H9 (cell line): Measurements from ENCODE around the gene PTPRC. TPM values are rescaled to one million over a fixed set of nuclear protein-coding genes. Genes with fewer than 3 reads are reported as not detected.

Source experiments
- DNase-seq: peaks from one replicate; pipeline ENCODE4 v3.0.0-alpha.2; 2017
- H2AFZ ChIP-seq: one replicate; pipeline ENCODE4 v1.6.1; 2013; ENCODE audit warnings: mild to moderate bottlenecking, low read length, control low read depth, moderate library complexity
- H2AK5ac ChIP-seq: 2 replicates; pipeline ENCODE4 v1.6.1; 2013; ENCODE audit warnings: low read length, control low read depth, mixed read lengths; ENCODE audit not compliant: insufficient read length
- H2BK120ac ChIP-seq: one replicate; pipeline ENCODE4 v1.6.1; 2013; ENCODE audit warnings: low read depth, mild to moderate bottlenecking, low read length, control low read depth, inconsistent platforms; ENCODE audit not compliant: poor library complexity, severe bottlenecking
- H2BK12ac ChIP-seq: 2 replicates; pipeline ENCODE4 v1.6.1; 2013; ENCODE audit warnings: low read length, control low read depth, mixed read lengths, low read depth; ENCODE audit not compliant: insufficient read length
- H2BK15ac ChIP-seq: 2 replicates; pipeline ENCODE4 v1.6.1; 2013; ENCODE audit warnings: low read depth, low read length, control low read depth
- H2BK20ac ChIP-seq: one replicate; pipeline ENCODE4 v1.6.1; 2013; ENCODE audit warnings: low read depth, mild to moderate bottlenecking, low read length, control low read depth, inconsistent platforms; ENCODE audit not compliant: poor library complexity, severe bottlenecking
- H2BK5ac ChIP-seq: 2 replicates; pipeline ENCODE4 v1.6.1; 2013; ENCODE audit warnings: low read length, control low read depth, mixed read lengths; ENCODE audit not compliant: insufficient read length
- H3K14ac ChIP-seq: 2 replicates; pipeline ENCODE4 v1.6.1; 2013; ENCODE audit warnings: low read length, control low read depth; ENCODE audit not compliant: insufficient read depth
- H3K18ac ChIP-seq: 2 replicates; pipeline ENCODE4 v1.6.1; 2013; ENCODE audit warnings: low read depth, mild to moderate bottlenecking, mixed read lengths, low read length, control low read depth; ENCODE audit not compliant: insufficient read length
- H3K23ac ChIP-seq: 2 replicates; pipeline ENCODE4 v1.6.1; 2013; ENCODE audit warnings: low read length, control low read depth, mixed read lengths, low read depth; ENCODE audit not compliant: insufficient read length
- H3K23me2 ChIP-seq: 2 replicates; pipeline ENCODE4 v1.6.1; 2013; ENCODE audit warnings: low read depth, mild to moderate bottlenecking, mixed read lengths, low read length, control low read depth; ENCODE audit not compliant: insufficient read length, poor library complexity, severe bottlenecking
- H3K27ac ChIP-seq: 2 replicates; pipeline ENCODE4 v1.5.1; 2013; ENCODE audit warnings: low read length, control low read depth, mixed read lengths, low read depth; ENCODE audit not compliant: insufficient read length
- H3K27me3 ChIP-seq: 2 replicates; pipeline ENCODE4 v1.6.1; 2013; ENCODE audit warnings: low read length, control low read depth, inconsistent platforms; ENCODE audit not compliant: insufficient read depth
- H3K4ac ChIP-seq: 2 replicates; pipeline ENCODE4 v1.6.1; 2013; ENCODE audit warnings: low read depth, mild to moderate bottlenecking, control low read depth, inconsistent platforms, low read length, moderate library complexity
- H3K4me1 ChIP-seq: 2 replicates; pipeline ENCODE4 v1.6.1; 2013; ENCODE audit warnings: low read length, control low read depth, inconsistent platforms; ENCODE audit not compliant: insufficient read depth
- H3K4me2 ChIP-seq: 2 replicates; pipeline ENCODE4 v1.6.1; 2013; ENCODE audit warnings: low read length, control low read depth, mixed read lengths; ENCODE audit not compliant: insufficient read length, insufficient read depth
- H3K56ac ChIP-seq: 2 replicates; pipeline ENCODE4 v1.6.1; 2013; ENCODE audit warnings: low read depth, mild to moderate bottlenecking, mixed read lengths, low read length, control low read depth; ENCODE audit not compliant: insufficient read length
- H3K79me1 ChIP-seq: 2 replicates; pipeline ENCODE4 v1.6.1; 2013; ENCODE audit warnings: low read depth, mild to moderate bottlenecking, moderate library complexity, low read length, control low read depth, inconsistent platforms; ENCODE audit not compliant: insufficient read depth, poor library complexity, severe bottlenecking
- H3K79me2 ChIP-seq: 2 replicates; pipeline ENCODE4 v1.6.1; 2013; ENCODE audit warnings: low read length, control low read depth, inconsistent platforms; ENCODE audit not compliant: insufficient read depth
- H3K9ac ChIP-seq: 2 replicates; pipeline ENCODE4 v1.6.1; 2013; ENCODE audit warnings: low read length, control low read depth, mixed read lengths; ENCODE audit not compliant: insufficient read length; ENCODE audit errors: extremely low read depth
- H3K9me3 ChIP-seq: one replicate; pipeline ENCODE4 v1.6.1; 2013; ENCODE audit warnings: low read depth, low read length, inconsistent platforms; ENCODE audit not compliant: control insufficient read depth
- H3T11ph ChIP-seq: one replicate; pipeline ENCODE4 v1.6.1; 2013; ENCODE audit warnings: mild to moderate bottlenecking, low read length, control low read depth, inconsistent platforms
- H4K20me1 ChIP-seq: one replicate; pipeline ENCODE4 v1.6.1; 2013; ENCODE audit not compliant: control insufficient read depth, insufficient read length, insufficient read depth
- H4K5ac ChIP-seq: 2 replicates; pipeline ENCODE4 v1.6.1; 2013; ENCODE audit warnings: low read depth, mild to moderate bottlenecking, mixed read lengths, low read length, control low read depth; ENCODE audit not compliant: insufficient read length
- H4K8ac ChIP-seq: replicated peaks from 2 replicates; pipeline ENCODE4 v1.6.1; 2013; ENCODE audit warnings: low read length, control low read depth, mixed read lengths, low read depth; ENCODE audit not compliant: insufficient read length
- H4K91ac ChIP-seq: 2 replicates; pipeline ENCODE4 v1.6.1; 2013; ENCODE audit warnings: low read depth, mild to moderate bottlenecking, moderate library complexity, mixed read lengths, low read length, control low read depth; ENCODE audit not compliant: insufficient read length
- H3K27ac Mint-ChIP-seq, 3 experiments: 2 replicates in 2 of 3; 3 replicates in 1 of 3; pipeline ENCODE4 v1.8.0; 2020 to 2021; ENCODE audit warnings: mixed read lengths in 3 of 3, mild to moderate bottlenecking in 1 of 3, moderate library complexity in 1 of 3
- H3K27me3 Mint-ChIP-seq: 2 replicates; pipeline ENCODE4 v1.8.0; 2021; ENCODE audit warnings: low read depth, mild to moderate bottlenecking, moderate library complexity, mixed read lengths
- H3K36me3 Mint-ChIP-seq, 3 experiments: 2 replicates in 2 of 3; 3 replicates in 1 of 3; pipeline ENCODE4 v1.8.0; 2020 to 2021; ENCODE audit warnings: low read depth in 3 of 3, mixed read lengths in 3 of 3; ENCODE audit not compliant: insufficient read depth in 1 of 3
- H3K4me1 Mint-ChIP-seq, 2 experiments: 2 replicates each; pipeline ENCODE4 v1.8.0; 2020; ENCODE audit warnings: mixed read lengths in 2 of 2
- H3K4me3 Mint-ChIP-seq, 2 experiments: 2 replicates in 1 of 2; 3 replicates in 1 of 2; pipeline ENCODE4 v1.8.0; 2020 to 2021; ENCODE audit warnings: mild to moderate bottlenecking in 2 of 2, mixed read lengths in 2 of 2, moderate library complexity in 1 of 2
- H3K9me3 Mint-ChIP-seq, 2 experiments: 2 replicates in 1 of 2; 3 replicates in 1 of 2; pipeline ENCODE4 v1.8.0; 2020; ENCODE audit warnings: mild to moderate bottlenecking in 2 of 2, mixed read lengths in 2 of 2, moderate library complexity in 1 of 2
- CTCF ChIP-seq: fragments of 200-600 bp; sonication (generic); conservative IDR thresholded peaks from 3 replicates; pipeline ENCODE4 v1.8.0; 2021; ENCODE audit warnings: antibody characterized with exemption, mild to moderate bottlenecking
- WGBS: extraction: QIAGEN DNeasy Blood & Tissue Kit; methylation state at CpG from one replicate; pipeline ENCODE4 v1.1.7; 2013; ENCODE audit warnings: missing lambda C conversion rate, low lambda C conversion rate, mixed read lengths; ENCODE audit not compliant: insufficient read length; ENCODE audit errors: extremely low coverage; 5-methylcytosine and 5-hydroxymethylcytosine counted together
- total RNA-seq: library from RNA; stranded (reverse); gene quantifications from 2 replicates; pipeline ENCODE4 v1.2.1, GENCODE V29; 2021

The PTPRC gene
- total RNA-seq, 1 experiment from 2014 or later = not detected

- DNase-seq = no peak
- H3K4me3 Mint-ChIP-seq = no peak overlapping the region
- H3K9me3 Mint-ChIP-seq = peaks cover 7 to 8% of the 10 kb centered on the region in 2 experiments; a peak in 4 of 5 replicates
- Histone ChIP-seq H2BK12ac (no peak overlapping the region), H2BK120ac (no peak overlapping the region), H3K9me3 (peaks cover 6% of the 10 kb centered on the region), H4K20me1 (no peaks in the 10 kb centered on the region), H3K14ac (no peak overlapping the region), H3K27ac (no peak overlapping the region), H4K8ac (no peak overlapping the region), H4K91ac (no peak overlapping the region), H3K79me2 (no peaks in the 10 kb centered on the region), H3K23ac (no peak overlapping the region), H3K4ac (no peak overlapping the region), H3K4me1 (no peaks in the 10 kb centered on the region; the same call in 1 of the 2 replicates), H3K27me3 (no peaks in the 10 kb centered on the region), H3K18ac (no peak overlapping the region), H2AFZ (no peak overlapping the region), H3K4me2 (no peak overlapping the region), H3T11ph (no peak overlapping the region), H4K5ac (no peak overlapping the region), H2AK5ac (no peak overlapping the region), H3K9ac (no peak overlapping the region), H3K56ac (no peak overlapping the region), H3K79me1 (no peaks in the 10 kb centered on the region), H3K23me2 (no peaks in the 10 kb centered on the region), H2BK15ac (no peak overlapping the region), H2BK5ac (no peak overlapping the region), H2BK20ac (no peak overlapping the region)
- peaks cover 7 to 8% (median 8%) of the 10 kb centered on the region in 3 experiments for H3K36me3 Mint-ChIP-seq
- no CpG with 5 or more reads among the region's 2 CpGs for WGBS
- TF ChIP-seq CTCF = no peak
- peaks cover 3 to 5% of the 10 kb centered on the region in 2 experiments for H3K4me1 Mint-ChIP-seq
- H3K27ac Mint-ChIP-seq = no peak overlapping the region
- H3K27me3 Mint-ChIP-seq = no peaks in the 10 kb centered on the region
Observed at GRCh38 chr1:198595765-198596164, 43.1 kb upstream of the PTPRC start.
